MM.1S (cell line): ENCODE data around the gene MYMK.

Experiments
- DNase-seq: peaks from one replicate; pipeline ENCODE4 v3.0.0-alpha.2; 2015
- H2AFZ ChIP-seq: fragments of 300-600 bp; sonication (generic); 2 replicates; pipeline ENCODE4 v1.6.0; 2016; ENCODE audit warnings: antibody characterized with exemption, low read length
- H3F3A ChIP-seq: fragments of 300-600 bp; sonication (generic); 2 replicates; pipeline ENCODE4 v1.6.1; 2016; ENCODE audit warnings: mild to moderate bottlenecking, antibody characterized with exemption, low read length, moderate library complexity, mixed read lengths; ENCODE audit not compliant: insufficient read depth
- H3K27ac ChIP-seq: fragments of 300-600 bp; sonication (generic); 2 replicates; pipeline ENCODE4 v1.5.1; 2016; ENCODE audit warnings: mild to moderate bottlenecking, low read length
- H3K27me3 ChIP-seq: fragments of 300-600 bp; sonication (generic); replicated peaks from 2 replicates; pipeline ENCODE4 v1.6.0; 2016; ENCODE audit warnings: low read length; ENCODE audit not compliant: insufficient read depth
- H3K36me3 ChIP-seq: fragments of 300-600 bp; sonication (generic); replicated peaks from 2 replicates; pipeline ENCODE4 v1.6.1; 2016; ENCODE audit warnings: mild to moderate bottlenecking, low read length, mixed read lengths; ENCODE audit not compliant: insufficient read depth
- H3K4me1 ChIP-seq: fragments of 300-600 bp; sonication (generic); 2 replicates; pipeline ENCODE4 v1.6.1; 2016; ENCODE audit warnings: low read length, mixed read lengths
- H3K4me2 ChIP-seq: fragments of 300-600 bp; sonication (generic); 2 replicates; pipeline ENCODE4 v1.6.0; 2016; ENCODE audit warnings: low read depth, low read length
- H3K4me3 ChIP-seq: fragments of 300-600 bp; sonication (generic); 2 replicates; pipeline ENCODE4 v1.5.1; 2016; ENCODE audit warnings: low read length, mixed read lengths
- H3K79me2 ChIP-seq: fragments of 300-600 bp; sonication (generic); 2 replicates; pipeline ENCODE4 v1.6.1; 2016; ENCODE audit warnings: mixed run types, low read length, mixed read lengths
- H3K9ac ChIP-seq: fragments of 300-600 bp; sonication (generic); 2 replicates; pipeline ENCODE4 v1.6.1; 2016; ENCODE audit warnings: low read length, mixed read lengths
- H3K9me2 ChIP-seq: fragments of 300-600 bp; sonication (generic); replicated peaks from 2 replicates; pipeline ENCODE4 v1.6.1; 2016; ENCODE audit warnings: mild to moderate bottlenecking, low read length, mixed read lengths; ENCODE audit not compliant: insufficient read depth
- H3K9me3 ChIP-seq: fragments of 300-600 bp; sonication (generic); replicated peaks from 2 replicates; pipeline ENCODE4 v1.6.1; 2016; ENCODE audit warnings: mild to moderate bottlenecking, low read length, mixed read lengths; ENCODE audit not compliant: insufficient read depth
- H4K20me1 ChIP-seq: fragments of 300-600 bp; sonication (generic); 2 replicates; pipeline ENCODE4 v1.6.1; 2016; ENCODE audit warnings: mild to moderate bottlenecking, low read length, moderate library complexity, mixed read lengths; ENCODE audit not compliant: insufficient read depth
- EZH2 ChIP-seq: fragments of 300-600 bp; sonication (generic); optimal IDR thresholded peaks from 2 replicates; pipeline ENCODE3; 2017; ENCODE audit warnings: low read depth, mild to moderate bottlenecking, antibody characterized with exemption, low read length, mixed read lengths
- EZH2phosphoT487 ChIP-seq: fragments of 300-600 bp; sonication (generic); IDR thresholded peaks from 2 replicates; pipeline ENCODE4 v1.6.1; 2018; ENCODE audit warnings: antibody characterized with exemption, low read length
- TF ChIP-seq, protein P1 (sequence below): fragments of 300-600 bp; sonication (generic); IDR thresholded peaks from 2 replicates; pipeline ENCODE4 v1.5.1; 2016; ENCODE audit warnings: antibody characterized with exemption, low read length, mixed read lengths

The MYMK gene

DNA sequence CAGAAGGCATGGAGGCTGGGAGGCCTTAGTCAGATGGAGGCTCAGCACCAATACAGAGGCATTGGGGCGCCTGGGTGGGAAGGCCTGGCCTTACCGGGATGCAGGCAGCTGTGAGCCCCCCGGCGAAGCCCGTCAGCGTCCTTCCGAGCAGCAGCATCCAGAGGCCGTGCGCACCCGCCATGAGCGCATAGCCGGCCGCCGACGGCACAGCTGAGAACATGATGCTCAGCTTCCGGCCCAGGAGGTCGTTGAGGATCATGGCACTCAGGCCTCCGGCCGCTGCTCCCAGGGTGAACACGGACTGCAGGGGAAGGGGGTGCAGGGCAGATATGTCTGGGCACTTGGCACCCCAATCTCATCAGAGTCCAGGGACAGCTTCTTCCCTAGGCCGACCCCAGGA, 47.8 kb downstream of the MYMK start:
- TF ChIP-seq EZH2phosphoT487 (no peak), EZH2 (no peak)
- TF ChIP-seq, protein P1, sequence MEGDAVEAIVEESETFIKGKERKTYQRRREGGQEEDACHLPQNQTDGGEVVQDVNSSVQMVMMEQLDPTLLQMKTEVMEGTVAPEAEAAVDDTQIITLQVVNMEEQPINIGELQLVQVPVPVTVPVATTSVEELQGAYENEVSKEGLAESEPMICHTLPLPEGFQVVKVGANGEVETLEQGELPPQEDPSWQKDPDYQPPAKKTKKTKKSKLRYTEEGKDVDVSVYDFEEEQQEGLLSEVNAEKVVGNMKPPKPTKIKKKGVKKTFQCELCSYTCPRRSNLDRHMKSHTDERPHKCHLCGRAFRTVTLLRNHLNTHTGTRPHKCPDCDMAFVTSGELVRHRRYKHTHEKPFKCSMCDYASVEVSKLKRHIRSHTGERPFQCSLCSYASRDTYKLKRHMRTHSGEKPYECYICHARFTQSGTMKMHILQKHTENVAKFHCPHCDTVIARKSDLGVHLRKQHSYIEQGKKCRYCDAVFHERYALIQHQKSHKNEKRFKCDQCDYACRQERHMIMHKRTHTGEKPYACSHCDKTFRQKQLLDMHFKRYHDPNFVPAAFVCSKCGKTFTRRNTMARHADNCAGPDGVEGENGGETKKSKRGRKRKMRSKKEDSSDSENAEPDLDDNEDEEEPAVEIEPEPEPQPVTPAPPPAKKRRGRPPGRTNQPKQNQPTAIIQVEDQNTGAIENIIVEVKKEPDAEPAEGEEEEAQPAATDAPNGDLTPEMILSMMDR, result no peak
- H3K4me3 ChIP-seq, result no peak overlapping the region
- peaks cover 23% of the 10 kb centered on the region for H3K27me3 ChIP-seq
- H3F3A ChIP-seq, result no peaks in the 10 kb centered on the region
- no peaks in the 10 kb centered on the region for H3K79me2 ChIP-seq
- no peak overlapping the region for H3K27ac ChIP-seq
- H3K4me2 ChIP-seq, result no peak overlapping the region
- no peak overlapping the region for H3K9ac ChIP-seq
- no peaks in the 10 kb centered on the region for H4K20me1 ChIP-seq
- H2AFZ ChIP-seq, result no peak overlapping the region
- no peaks in the 10 kb centered on the region for H3K9me2 ChIP-seq
- no peaks in the 10 kb centered on the region for H3K9me3 ChIP-seq
- DNase-seq, result no peak
- no peaks in the 10 kb centered on the region for H3K36me3 ChIP-seq
- H3K4me1 ChIP-seq, result peaks cover 11% of the 10 kb centered on the region

DNA sequence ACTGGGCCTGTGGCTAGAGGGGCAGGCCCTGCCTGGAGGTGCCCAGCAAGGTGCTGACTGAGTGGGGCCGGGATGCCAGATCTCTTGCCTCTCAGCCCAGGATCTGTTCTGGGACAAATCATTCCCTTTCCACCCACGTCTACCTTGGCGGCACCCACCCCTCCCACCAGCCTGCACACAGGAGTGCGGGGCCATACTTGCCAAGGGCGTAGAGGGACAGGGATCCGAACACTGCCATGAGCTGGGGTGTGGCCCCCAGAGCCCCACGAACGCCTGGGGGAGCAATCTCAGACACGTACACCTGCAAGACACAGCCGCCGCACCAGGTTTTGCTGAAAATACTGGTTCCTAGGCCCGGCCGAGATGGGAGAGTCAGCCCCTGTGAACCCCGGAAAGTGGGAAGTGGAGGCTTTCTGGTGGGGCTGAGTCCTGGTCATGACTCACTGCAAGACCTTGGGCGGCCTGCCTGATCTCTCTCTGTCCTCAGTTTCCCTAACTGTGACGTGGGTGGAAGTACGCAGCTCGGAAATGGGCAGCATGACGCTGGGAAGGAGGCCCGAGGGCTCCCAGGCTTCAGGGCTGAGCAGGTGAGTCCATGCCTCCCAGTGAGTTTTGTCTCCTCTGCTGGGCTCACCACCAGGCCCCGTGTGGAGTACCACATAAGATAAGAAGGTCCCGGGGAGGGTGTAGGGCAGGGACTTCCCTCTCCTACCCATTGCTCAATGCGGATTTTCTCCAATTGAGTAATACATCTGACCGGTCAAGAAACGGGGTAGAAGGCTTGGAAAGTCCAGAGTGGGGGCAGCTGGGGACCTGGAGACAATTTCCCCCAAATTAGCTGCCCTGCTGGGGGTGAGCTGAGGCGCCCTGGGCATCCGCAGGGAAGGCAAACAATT, 48.5 kb downstream of the MYMK start:
- Histone ChIP-seq H3K79me2 (no peaks in the 10 kb centered on the region), H3K27ac (no peak overlapping the region), H3F3A (no peaks in the 10 kb centered on the region), H3K9ac (no peak overlapping the region), H3K4me1 (peaks cover 11% of the 10 kb centered on the region), H3K9me3 (no peaks in the 10 kb centered on the region), H3K4me3 (no peak overlapping the region), H4K20me1 (no peaks in the 10 kb centered on the region), H3K27me3 (peaks cover 18% of the 10 kb centered on the region), H3K9me2 (no peaks in the 10 kb centered on the region), H3K36me3 (no peaks in the 10 kb centered on the region), H2AFZ (no peak overlapping the region), H3K4me2 (no peak overlapping the region)
- TF ChIP-seq EZH2, result no peak
- TF ChIP-seq, protein P1, result no peak
- no peak for TF ChIP-seq EZH2phosphoT487
- no peak for DNase-seq

DNA sequence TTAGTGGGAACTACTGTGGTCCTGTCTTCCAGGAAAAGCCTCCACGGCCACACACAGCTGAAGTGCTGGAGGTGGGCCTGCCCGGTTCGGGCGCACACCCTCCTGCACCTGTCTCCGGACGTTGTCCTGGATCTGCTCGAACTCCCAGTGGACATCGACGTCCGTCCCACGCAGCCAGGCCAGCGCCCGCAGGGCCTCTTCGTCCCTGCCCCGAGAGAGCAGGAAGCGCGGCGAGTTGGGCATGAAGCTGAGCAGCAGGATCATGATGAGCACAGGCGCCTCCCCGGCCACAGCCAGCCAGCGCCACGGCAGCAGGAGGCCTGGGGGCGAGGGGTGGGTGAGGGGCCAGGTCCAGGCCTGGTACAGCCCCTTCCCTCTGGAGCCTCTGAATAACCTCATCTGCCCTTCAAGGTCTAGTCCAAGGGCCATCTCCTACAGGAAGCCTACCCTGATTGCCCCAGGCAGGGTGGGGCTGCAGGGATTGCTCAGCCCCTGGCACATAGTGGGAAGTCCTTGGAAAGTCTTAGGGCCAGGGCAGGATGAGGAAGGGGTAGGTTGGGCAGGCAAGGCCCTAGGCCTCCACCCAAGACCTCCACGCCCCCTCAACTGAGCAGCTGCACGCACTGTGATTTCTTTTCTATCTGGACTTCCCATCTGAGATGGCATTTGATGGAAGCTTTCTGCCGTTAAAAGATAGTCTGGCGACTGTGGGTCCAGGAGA, 49.3 kb downstream of the MYMK start:
- Histone ChIP-seq H3K27ac (no peak overlapping the region), H4K20me1 (no peaks in the 10 kb centered on the region), H3K79me2 (no peaks in the 10 kb centered on the region), H3F3A (no peaks in the 10 kb centered on the region), H3K9ac (no peak overlapping the region), H3K9me3 (no peaks in the 10 kb centered on the region), H3K4me3 (no peak overlapping the region), H2AFZ (no peak overlapping the region), H3K27me3 (peaks cover 10% of the 10 kb centered on the region), H3K36me3 (no peaks in the 10 kb centered on the region), H3K4me1 (peaks cover 11% of the 10 kb centered on the region), H3K4me2 (no peak overlapping the region), H3K9me2 (no peaks in the 10 kb centered on the region)
- TF ChIP-seq EZH2 (no peak), EZH2phosphoT487 (no peak)
- TF ChIP-seq, protein P1, result no peak
- DNase-seq, result no peak
